Left renal cortex interstitium (tissue), 4 donors: Measurements from ENCODE around the gene F2RL1. TPM values are rescaled to one million over a fixed set of nuclear protein-coding genes. Genes with fewer than 3 reads are reported as not detected.

Source experiments
- polyA plus RNA-seq, 4 donors: library from polyadenylated mRNA; unstranded; fragments of 120-200 nt; gene quantifications; one replicate each; pipeline ENCODE4 v1.2.1, GENCODE V29; 2013; ENCODE audit not compliant: insufficient read length in 4 of 4

F2RL1 gene
- polyA plus RNA-seq, 4 donors, result 30.3 to 38.5 (median 36.7) TPM

Other genes with a start within 250 kb of the F2RL1 start
- gene F2RL2, start 195.6 kb upstream of the F2RL1 start, polyA plus RNA-seq, result under 1 TPM; 0.33 to 0.69 (median 0.55) TPM
- 10 to 100 TPM; 54.0 to 68.6 (median 61.3) TPM for gene F2R, start 102.9 kb upstream of the F2RL1 start, polyA plus RNA-seq
- under 1 TPM in 3 of 4 donors, not detected in 1; 0.14 to 0.33 (median 0.27) TPM for gene S100Z, start 31.0 kb downstream of the F2RL1 start, polyA plus RNA-seq
- gene CRHBP, start 134.0 kb downstream of the F2RL1 start, polyA plus RNA-seq, result 10 to 100 TPM; 19.2 to 32.8 (median 24.3) TPM
- 10 to 100 TPM; 29.3 to 33.6 (median 32.6) TPM for gene AGGF1, start 211.4 kb downstream of the F2RL1 start, polyA plus RNA-seq